Kidney capillary endothelial cell (primary cell): Measurements from ENCODE around the gene MR1.

Source experiments
- DNase-seq: peaks from one replicate; pipeline ENCODE4 v3.0.0-alpha.2; 2018; ENCODE audit warnings: low spot score

The MR1 gene

GRCh38 chr1:181108304-181108867 lies 74.6 kb downstream of the MR1 start:
- DNase-seq: no peak

GRCh38 chr1:181110013-181110412 lies 76.2 kb downstream of the MR1 start:
- no peak for DNase-seq
